Hippocampal formation (tissue), 2 donors: ENCODE results near the gene HIPK2.
"Not testable (repeated sequence)": the region's sequence is repeated elsewhere in the genome, so short reads cannot be mapped to it uniquely, and the experiment has no call there.

Experiments used
- DNase-seq, 2 donors: peaks; one replicate each; lab custom pipeline; 2025; lab: John Stamatoyannopoulos, UW

Gene HIPK2

DNA sequence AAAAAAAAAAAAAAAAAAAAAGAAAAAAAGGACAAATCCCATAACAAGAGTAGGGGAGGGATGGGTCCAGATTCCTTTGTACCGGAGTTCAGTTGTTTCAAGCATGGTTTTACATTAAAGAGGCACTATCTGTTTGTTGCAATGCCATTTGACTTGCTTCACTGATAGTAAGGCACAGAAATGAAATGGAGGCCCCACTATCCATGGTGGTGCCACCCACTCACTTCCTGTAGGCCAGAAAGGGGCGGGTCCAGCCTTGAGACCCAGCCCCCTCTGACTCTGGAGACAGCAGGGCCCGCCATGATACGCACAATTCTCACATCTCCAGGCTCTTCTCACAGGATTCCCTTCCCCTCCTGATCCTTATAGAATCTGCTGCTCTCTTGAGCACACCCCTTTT is 154.3 kb downstream of the HIPK2 start:
- DNase-seq: no peak

GRCh38 chr7:139620676-139621344 is 157.0 kb downstream of the HIPK2 start:
- DNase-seq: no peak

GRCh38 chr7:139619367-139619657 is 158.5 kb downstream of the HIPK2 start:
- no peak for DNase-seq

DNA sequence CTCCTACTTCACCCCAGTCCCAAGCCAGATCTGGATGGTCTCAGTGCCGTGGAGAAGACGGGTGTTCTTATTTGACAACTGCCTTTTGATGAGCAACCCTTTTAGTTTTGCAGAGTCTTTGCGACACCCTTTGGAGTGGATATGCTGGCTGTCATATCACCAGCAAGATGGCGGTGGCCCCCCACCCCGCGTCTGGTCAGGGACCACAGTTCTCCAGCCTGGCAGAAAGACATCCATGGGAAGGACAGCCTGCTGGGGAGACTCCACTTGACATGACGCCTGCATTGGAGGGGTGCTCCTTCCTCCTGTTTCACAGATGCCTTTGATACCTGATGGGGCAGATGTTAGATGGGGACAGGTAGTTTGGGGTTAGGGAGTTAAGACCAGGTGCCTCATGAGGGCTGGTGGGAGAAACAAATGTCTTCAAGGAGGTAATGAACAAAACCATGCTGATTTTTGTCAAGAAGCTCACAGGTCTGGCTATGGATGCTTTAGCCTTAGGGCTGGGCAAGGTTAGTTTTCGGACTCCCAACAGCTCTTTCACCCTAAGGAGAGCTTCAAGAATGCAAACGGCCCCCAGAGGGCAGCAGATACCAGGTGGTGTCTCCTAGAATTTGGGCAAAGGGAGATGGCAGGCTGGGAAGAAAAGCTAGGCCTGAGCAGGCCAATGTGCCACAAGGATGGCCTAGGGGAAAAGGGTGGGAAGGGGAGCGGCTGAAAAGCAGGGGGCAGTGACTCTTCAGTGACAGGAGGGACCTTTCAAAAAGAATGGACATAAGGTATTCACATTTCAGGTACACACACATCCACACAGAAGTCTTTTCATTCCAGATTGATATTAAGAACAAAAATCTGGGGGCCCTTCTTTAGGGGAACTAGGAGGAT is 159.1 kb downstream of the HIPK2 start:
- DNase-seq: peak in 1 of 2 donors; percentile 14

- DNase-seq: no peak
These were observed 160.7 kb downstream of the HIPK2 start for GRCh38 chr7:139617074-139617473.

DNA sequence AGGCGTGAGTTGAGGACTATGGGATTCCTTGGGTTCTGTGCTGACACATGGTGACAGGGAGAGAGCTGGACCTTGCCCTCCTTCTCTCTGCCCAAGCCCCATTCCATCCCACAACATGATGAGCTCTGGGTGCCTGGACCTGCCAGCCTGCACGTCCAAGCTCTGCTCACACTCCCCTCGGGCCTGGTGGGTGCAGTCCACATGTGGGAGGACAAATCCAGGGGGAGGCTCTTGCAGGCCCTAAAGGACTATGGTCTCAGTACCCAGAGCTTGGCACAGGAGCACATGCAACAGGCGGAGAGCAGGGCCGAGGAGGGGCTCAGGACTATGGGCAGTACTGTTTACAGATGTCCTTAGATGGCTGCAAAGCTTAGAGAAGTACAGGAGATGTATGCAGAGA is 162.9 kb downstream of the HIPK2 start:
- DNase-seq: no peak

DNA sequence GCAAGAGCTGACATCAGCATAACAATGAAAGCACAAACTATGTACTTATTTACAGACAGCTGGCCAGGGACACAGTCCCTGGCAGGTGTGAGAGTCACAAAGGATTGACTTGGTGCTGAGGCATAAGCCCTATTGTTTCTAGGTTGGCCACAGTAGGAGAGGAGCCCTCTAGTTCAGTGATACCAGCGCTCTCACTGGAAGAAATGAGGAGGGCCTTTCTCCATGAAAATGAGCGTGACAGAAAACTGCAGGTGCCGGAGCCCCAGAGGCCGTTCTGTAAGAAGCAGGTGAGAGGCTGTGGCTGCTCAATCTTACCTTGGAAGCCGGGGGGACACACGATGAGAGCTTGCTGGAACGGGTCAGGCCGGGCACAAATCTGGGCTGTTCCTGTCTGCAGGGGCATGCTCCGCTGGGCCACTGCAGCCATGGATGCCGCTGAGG is 163.8 kb downstream of the HIPK2 start:
- no peak for DNase-seq

- not testable (repeated sequence) for DNase-seq
These were observed 166.2 kb downstream of the HIPK2 start for GRCh38 chr7:139611556-139611955.

GRCh38 chr7:139610595-139610994 is 167.2 kb downstream of the HIPK2 start:
- DNase-seq: no peak

DNA sequence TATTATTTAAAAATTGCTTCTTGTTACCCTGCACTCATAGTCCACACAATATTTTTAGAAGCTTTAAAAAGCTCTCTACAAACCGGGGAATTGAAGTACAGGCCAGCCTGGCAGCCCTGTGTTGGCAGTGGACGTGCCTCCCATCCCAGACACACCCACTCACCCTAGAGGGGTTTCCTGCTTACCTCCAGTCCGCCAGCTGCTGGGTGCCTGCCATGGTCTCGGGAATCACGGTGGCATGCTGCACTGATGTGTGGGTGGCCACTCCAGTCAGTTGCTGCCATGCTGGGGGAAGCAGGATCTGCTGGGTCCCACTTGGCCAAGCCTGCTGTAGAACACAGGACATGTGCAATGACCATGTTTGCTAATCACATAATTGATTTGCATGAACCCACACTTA is 173.9 kb downstream of the HIPK2 start:
- no peak for DNase-seq

DNA sequence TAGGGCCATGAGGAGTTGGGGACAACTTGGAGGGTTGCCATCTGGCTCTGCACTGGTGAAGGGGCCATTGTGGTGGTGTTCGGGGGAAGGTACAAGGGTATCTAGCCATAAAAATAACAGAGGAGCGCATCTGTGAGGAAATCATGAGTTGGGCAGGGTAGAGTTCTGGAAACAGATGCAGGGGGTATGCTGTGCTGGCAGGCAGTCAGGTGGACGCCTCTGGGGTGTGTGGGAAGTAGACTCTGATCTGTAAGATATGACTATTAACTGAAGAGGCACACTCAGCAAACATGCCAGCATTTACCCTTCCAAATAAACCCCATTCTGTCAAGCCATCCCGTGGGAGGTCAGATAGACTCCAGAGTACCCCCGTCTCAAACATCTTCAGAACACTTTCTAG is 174.5 kb downstream of the HIPK2 start:
- DNase-seq: no peak

GRCh38 chr7:139602143-139602722 is 175.6 kb downstream of the HIPK2 start:
- DNase-seq: peak in 1 of 2 donors; percentile 60

DNA sequence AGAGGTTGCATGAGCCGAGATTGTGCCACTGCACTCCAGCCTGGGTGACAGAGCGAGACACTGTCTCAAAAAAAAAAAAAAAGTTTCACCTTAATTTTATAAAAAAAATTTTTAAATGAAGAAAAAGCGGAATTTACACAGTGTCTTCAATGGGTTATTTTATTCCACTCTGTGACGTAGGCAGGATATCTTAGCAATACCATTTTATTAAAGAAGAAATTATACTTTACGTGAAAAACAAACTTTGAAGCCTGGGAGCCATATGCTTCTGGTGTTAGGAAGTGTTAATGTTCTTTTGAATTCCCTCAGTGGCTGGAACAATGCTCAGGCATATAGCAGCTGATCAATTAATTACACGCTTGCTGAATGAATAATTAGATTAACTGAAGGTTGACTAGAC is 176.6 kb downstream of the HIPK2 start:
- no peak for DNase-seq

GRCh38 chr7:139600306-139600705 is 177.5 kb downstream of the HIPK2 start:
- DNase-seq: no peak

GRCh38 chr7:139598642-139599041 is 179.2 kb downstream of the HIPK2 start:
- no peak for DNase-seq

DNA sequence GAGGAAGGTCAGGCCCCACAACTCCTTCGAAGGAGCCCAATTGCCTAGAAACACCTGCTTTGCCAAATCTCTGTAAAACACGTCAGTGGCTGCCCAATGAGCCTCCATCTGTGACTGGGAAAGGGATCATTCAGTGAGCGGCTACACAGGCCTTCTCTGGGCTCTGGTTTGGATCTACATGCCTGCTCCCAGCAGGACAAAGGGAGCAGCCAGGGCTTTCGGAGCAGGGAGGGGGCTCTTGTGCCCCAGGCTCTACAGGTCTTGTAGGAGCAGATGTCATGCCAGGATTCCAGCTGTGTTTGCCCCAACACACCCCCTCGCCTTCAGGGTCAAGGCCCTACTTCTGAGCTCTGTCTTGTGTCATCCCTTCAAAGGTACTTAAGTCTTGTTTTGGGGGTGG is 180.8 kb downstream of the HIPK2 start:
- DNase-seq: no peak

DNA sequence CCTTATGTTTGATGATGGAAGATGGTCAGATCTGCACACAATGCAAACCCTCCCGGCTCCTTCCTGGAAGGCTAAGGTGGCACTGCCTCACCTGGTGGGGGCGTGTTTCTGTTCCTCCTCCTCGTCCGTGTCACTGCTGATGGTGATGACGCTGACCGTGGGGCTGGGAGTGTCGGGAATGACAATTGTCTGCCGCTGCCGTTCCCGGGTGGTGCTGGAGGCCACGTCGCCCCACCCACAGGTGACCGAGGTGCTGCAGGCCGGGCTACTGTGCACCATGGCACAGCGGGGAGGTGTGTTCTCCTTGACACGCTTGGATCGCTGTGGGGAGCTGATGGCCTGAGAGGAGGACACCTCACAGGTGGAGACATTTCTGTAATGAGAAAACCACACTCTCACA is 181.2 kb downstream of the HIPK2 start:
- no peak for DNase-seq

GRCh38 chr7:139595806-139596205 is 182.0 kb downstream of the HIPK2 start:
- no peak for DNase-seq

DNA sequence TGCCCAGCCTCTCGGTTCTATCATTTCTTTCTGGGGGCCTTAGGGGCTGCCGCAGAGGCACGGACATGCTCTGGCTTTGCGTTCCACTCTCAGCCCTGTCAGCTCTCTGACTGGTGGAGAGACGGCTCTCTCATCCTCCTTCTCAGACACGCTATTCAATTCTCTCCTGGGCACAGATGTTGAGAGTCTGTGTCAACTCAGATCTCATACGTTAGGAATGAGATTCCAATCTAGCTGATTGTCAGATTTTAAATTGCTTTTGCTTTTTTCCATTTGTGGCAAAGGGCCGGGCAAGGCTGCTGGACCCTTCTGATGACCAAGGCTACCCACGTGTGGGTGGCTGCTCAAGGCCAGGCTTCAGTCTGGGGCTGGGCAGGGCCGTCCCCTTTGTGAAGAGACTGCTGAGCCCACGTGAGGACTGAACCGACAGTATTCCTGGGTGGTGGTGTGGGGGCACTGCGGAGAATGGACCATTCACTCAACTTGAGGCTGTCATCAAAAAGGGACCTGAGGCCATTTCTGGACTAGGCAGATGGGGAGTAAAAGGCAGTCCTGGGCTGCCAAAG is 182.8 kb downstream of the HIPK2 start:
- DNase-seq: no peak

DNA sequence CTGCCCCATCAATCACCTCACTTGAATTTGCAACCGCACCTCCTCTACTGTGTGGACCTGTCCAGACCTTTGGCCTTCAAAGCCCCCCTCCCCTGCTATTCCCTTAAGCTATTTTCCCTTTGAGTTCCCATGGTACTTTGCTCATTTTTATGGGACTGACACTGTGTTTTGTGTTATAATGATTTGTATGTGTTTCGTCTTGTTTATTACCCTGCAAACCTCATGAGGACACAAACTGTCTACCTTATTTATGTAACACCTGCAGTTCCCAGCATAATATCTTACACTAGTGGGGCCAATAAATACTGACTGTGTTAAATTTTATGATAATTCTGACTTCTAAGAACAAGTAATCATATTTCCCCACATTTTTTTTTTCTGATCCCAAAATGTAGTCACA is 183.7 kb downstream of the HIPK2 start:
- no peak for DNase-seq

DNA sequence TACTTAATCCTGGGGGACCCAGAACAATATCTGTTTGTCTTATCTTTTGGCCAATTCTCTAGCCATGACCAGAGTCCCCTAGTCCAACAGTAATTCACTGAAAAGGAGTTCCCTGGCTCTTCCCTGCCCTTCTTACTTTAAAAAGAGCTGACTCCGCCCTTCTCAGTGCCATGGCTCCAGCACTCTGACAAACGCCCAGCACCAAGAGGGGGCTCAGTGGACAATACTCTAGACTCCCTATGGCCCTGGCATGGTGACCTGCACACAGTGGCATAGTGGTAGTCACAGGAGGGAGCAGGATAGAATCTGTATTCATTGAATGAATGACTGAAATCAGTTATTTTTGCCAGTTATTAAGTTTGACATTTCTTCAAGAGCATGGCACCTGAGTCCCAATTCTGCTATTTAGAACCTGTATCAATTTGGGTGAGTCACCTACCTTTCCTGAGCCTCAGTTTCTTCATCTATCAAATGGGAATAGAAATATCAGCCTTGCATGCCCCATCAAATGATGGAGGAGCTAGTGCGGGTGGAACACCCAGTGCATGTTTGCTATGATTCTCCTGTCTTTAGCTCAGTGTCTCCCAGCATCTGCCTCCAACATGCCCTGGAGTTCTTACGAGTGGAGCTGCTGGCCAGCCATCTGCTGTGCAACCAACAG is 184.9 kb downstream of the HIPK2 start:
- no peak for DNase-seq

GRCh38 chr7:139591550-139592195 is 186.1 kb downstream of the HIPK2 start:
- DNase-seq: no peak
